HepG2 (cell line): ENCODE measurements around the gene PATZ1. TPM values are rescaled to one million over a fixed set of nuclear protein-coding genes. Genes with fewer than 3 reads are reported as not detected.

Source experiments
- ATAC-seq: fragments of 200-7000 bp; cut with Tn5 transposase; 3 replicates; pipeline ENCODE4 v1.9.1; 2020; ENCODE audit warnings: mild to moderate bottlenecking, moderate library complexity
- BruUV-seq: library from RNA; stranded (reverse); fragments of 400-500 nt; replicated peaks from 2 replicates; lab custom pipeline; 2021; lab: Mats Ljungman, UMichigan
- CTCF ChIA-PET: fragments of 300-600 bp; formaldehyde crosslinking; extraction: SDS; loops from one replicate; lab custom pipeline; 2021; ENCODE audit warnings: low total read pairs, inconsistent platforms, low intra/inter-chr PET ratio; lab: Yijun Ruan, JAX
- POLR2A ChIA-PET: fragments of 350-600 bp; sonication (Branson Sonifier 250); formaldehyde crosslinking; loops from one replicate; lab custom pipeline; 2020; ENCODE audit warnings: antibody characterized with exemption, inconsistent platforms; lab: Yijun Ruan, JAX
- DNase-seq: peaks from one replicate; pipeline ENCODE4 v3.0.0-alpha.2; 2015; ENCODE audit warnings: low spot score
- FAIRE-seq: peaks from 3 replicates; lab custom pipeline; 2011; peaks lifted over from hg19 to GRCh38; lab: Jason Lieb, UNC
- H2AFZ ChIP-seq: one replicate; pipeline ENCODE4 v1.6.1; 2011; ENCODE audit warnings: low read length, inconsistent platforms
- H3K27ac ChIP-seq: fragments of 300-600 bp; 3 replicates; pipeline ENCODE4 v1.8.0; 2011; ENCODE audit warnings: mixed run types, mild to moderate bottlenecking, mixed read lengths, low read length, inconsistent platforms; ENCODE audit not compliant: insufficient read depth; ENCODE audit errors: extremely low read length
- H3K27me3 ChIP-seq, 2 experiments: fragments of 200-600 bp in 1 of 2; 2 replicates in 1 of 2; 3 replicates in 1 of 2; pipeline versions ENCODE4 v1.6.0 to v1.8.0; 2011; ENCODE audit warnings: low read length in 2 of 2, mild to moderate bottlenecking in 2 of 2, moderate library complexity in 2 of 2, inconsistent platforms in 1 of 2; ENCODE audit not compliant: insufficient read depth in 2 of 2, control insufficient read depth in 1 of 2
- H3K36me3 ChIP-seq, 2 experiments: fragments of 200-600 bp in 1 of 2; replicated peaks in 1 of 2; 2 replicates in 1 of 2; 3 replicates in 1 of 2; pipeline versions ENCODE4 v1.5.1 to v1.8.0; 2011; ENCODE audit warnings: low read length in 2 of 2, inconsistent platforms in 1 of 2; ENCODE audit not compliant: insufficient read depth in 2 of 2, control insufficient read depth in 1 of 2
- H3K4me1 ChIP-seq: 2 replicates; pipeline ENCODE4 v1.5.1; 2012; ENCODE audit warnings: low read length, inconsistent platforms; ENCODE audit not compliant: insufficient read depth
- H3K4me2 ChIP-seq: 2 replicates; pipeline ENCODE4 v1.6.0; 2011; ENCODE audit warnings: low read depth, low read length, inconsistent platforms
- H3K4me3 ChIP-seq, 3 experiments: fragments of 200-600 bp in 1 of 3; sonication (generic), shearing (Covaris generic) in 1 of 3; replicated peaks in 1 of 3; 2 replicates each; pipeline ENCODE4 v1.5.1; 2011 to 2016; ENCODE audit warnings: low read length in 3 of 3, inconsistent platforms in 2 of 3, low read depth in 2 of 3, mild to moderate bottlenecking in 2 of 3, control low read depth in 1 of 3, mixed read lengths in 1 of 3; ENCODE audit not compliant: insufficient read depth in 1 of 3
- H3K79me2 ChIP-seq: one replicate; pipeline ENCODE4 v1.6.1; 2011; ENCODE audit warnings: low read length, inconsistent platforms; ENCODE audit not compliant: insufficient read depth
- H3K9ac ChIP-seq: 2 replicates; pipeline ENCODE4 v1.6.0; 2011; ENCODE audit warnings: mild to moderate bottlenecking, low read depth, low read length, inconsistent platforms; ENCODE audit not compliant: insufficient read depth
- H3K9me3 ChIP-seq: 2 replicates; pipeline ENCODE4 v1.5.1; 2012; ENCODE audit warnings: mild to moderate bottlenecking, low read length
- H4K20me1 ChIP-seq: 2 replicates; pipeline ENCODE4 v1.6.0; 2011; ENCODE audit warnings: inconsistent platforms, mild to moderate bottlenecking, low read length, moderate library complexity; ENCODE audit not compliant: insufficient read depth
- CERS6 ChIP-seq: sonication (generic); formaldehyde crosslinking; IDR thresholded peaks from 2 replicates; pipeline ENCODE4 v1.5.0; 2020; ENCODE audit warnings: missing genetic modification reagents
- IKZF1 ChIP-seq: fragments of 450-650 bp; IDR thresholded peaks from 2 replicates; pipeline ENCODE4 v1.7.1; 2016
- JUNB ChIP-seq: sonication (generic); formaldehyde crosslinking; IDR thresholded peaks from 2 replicates; pipeline ENCODE4 v1.8.0; 2022; ENCODE audit warnings: missing genetic modification reagents, mild to moderate bottlenecking, borderline replicate concordance
- PRDM15 ChIP-seq: sonication (generic); formaldehyde crosslinking; IDR thresholded peaks from 2 replicates; pipeline ENCODE4 v1.4.0; 2020; ENCODE audit warnings: missing genetic modification reagents
- SALL2 ChIP-seq: sonication (generic); formaldehyde crosslinking; IDR thresholded peaks from 2 replicates; pipeline ENCODE4 v1.8.1; 2023; ENCODE audit warnings: mild to moderate bottlenecking, missing genetic modification reagents, inconsistent platforms
- SNAPC5 ChIP-seq: sonication (generic); formaldehyde crosslinking; IDR thresholded peaks from 2 replicates; pipeline ENCODE4 v1.8.1; 2023; ENCODE audit warnings: mild to moderate bottlenecking, missing genetic modification reagents, borderline replicate concordance
- SP5 ChIP-seq: IDR thresholded peaks from 2 replicates; pipeline ENCODE4 v1.6.1; 2016; ENCODE audit warnings: low read depth, borderline replicate concordance
- TCF7L2 ChIP-seq: IDR thresholded peaks from 2 replicates; pipeline ENCODE4 v1.6.1; 2011; ENCODE audit warnings: mild to moderate bottlenecking, low read depth, low read length, moderate library complexity
- ZFY ChIP-seq: sonication (generic); formaldehyde crosslinking; IDR thresholded peaks from 2 replicates; pipeline ENCODE4 v1.4.0; 2020; ENCODE audit warnings: missing genetic modification reagents
- ZNF230 ChIP-seq: sonication (generic); formaldehyde crosslinking; IDR thresholded peaks from 2 replicates; pipeline ENCODE4 v1.4.0; 2020; ENCODE audit warnings: mild to moderate bottlenecking, missing genetic modification reagents
- ZNF282 ChIP-seq: fragments of 450-650 bp; IDR thresholded peaks from 2 replicates; pipeline ENCODE4 v1.6.1; 2018; ENCODE audit not compliant: partially characterized antibody
- ZNF383 ChIP-seq: sonication (generic); formaldehyde crosslinking; IDR thresholded peaks from 2 replicates; pipeline ENCODE4 v1.4.0; 2020; ENCODE audit warnings: missing genetic modification reagents, mild to moderate bottlenecking, borderline replicate concordance
- WGBS: methylation state at CpG from one replicate; pipeline ENCODE4 v1.1.6; 2017; ENCODE audit warnings: low lambda C conversion rate; 5-methylcytosine and 5-hydroxymethylcytosine counted together
- in situ Hi-C: cut with HindIII; loops from 2 replicates; pipeline ENCODE4 v1.10.0; 2017; ENCODE audit warnings: low pct_unique_long_range_greater_than_20kb; ENCODE audit not compliant: extremely low pct_ligation_motif_present
- intact Hi-C: fragments of 100-400 bp; cut with micrococcal nuclease; formaldehyde crosslinking; loops from one replicate; pipeline ENCODE4 v1.10.0; 2022; ENCODE audit not compliant: unreplicated experiment
- polyA plus RNA-seq, 8 experiments: library from polyadenylated mRNA; depleted of rRNA in 3 of 8; stranded (reverse) in 7 of 8; unstranded in 1 of 8; fragments of >200 nt; fragmentation: Illumina TruSeq in 4 of 8; extraction: Trizol in 4 of 8; gene quantifications; 2 replicates each; pipeline versions ENCODE4 v1.2.1 to v1.2.3, GENCODE V29; 2011 to 2016; ENCODE audit warnings: low read depth in 4 of 8, missing spikeins in 1 of 8, mixed read lengths in 1 of 8; ENCODE audit not compliant: insufficient read depth in 1 of 8
- total RNA-seq, 5 experiments: library from RNA; depleted of rRNA; stranded (reverse); fragments of >200 nt; fragmentation: Illumina TruSeq; extraction: Trizol; gene quantifications; 2 replicates each; pipeline ENCODE4 v1.2.3, GENCODE V29; 2016; ENCODE audit warnings: low read depth in 1 of 5
- TF ChIP-seq, protein P1 (sequence below): sonication (generic); formaldehyde crosslinking; IDR thresholded peaks from 2 replicates; pipeline ENCODE4 v1.5.0; 2020; ENCODE audit warnings: missing genetic modification reagents

Gene PATZ1
- total and polyA plus RNA-seq, 2 of the 13 experiments (the other 11 are each of a cell fraction or from before 2014, with no cell fraction given), result 24.9 to 30.5 TPM

DNA sequence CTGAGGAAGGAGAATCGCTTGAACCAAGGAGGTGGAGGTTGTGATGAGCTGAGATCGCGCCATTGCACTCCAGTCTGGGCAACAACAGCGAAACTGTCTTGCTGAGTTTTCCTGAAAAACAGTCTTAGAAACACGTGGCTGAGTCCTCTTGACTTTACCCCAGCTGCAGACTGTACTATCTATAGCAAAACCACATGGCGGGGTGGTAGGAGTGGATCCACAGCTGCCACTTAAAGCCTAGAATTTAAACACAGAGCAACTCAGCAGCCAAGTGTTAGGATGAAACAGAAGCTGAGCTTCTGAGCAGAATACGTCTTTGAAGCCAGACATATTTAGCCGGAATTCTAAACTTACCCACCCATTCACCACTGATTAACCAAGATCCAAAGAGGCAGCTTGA lies 14.1 kb downstream of the PATZ1 start:
- TF ChIP-seq CERS6 (CRISPR knock-in tag) (no peak), ZNF383 (CRISPR knock-in tag) (no peak), TCF7L2 (no peak), JUNB (CRISPR knock-in tag) (no peak), ZNF230 (CRISPR knock-in tag) (no peak), PRDM15 (CRISPR knock-in tag) (no peak), ZFY (CRISPR knock-in tag) (no peak), ZNF282 (no peak), IKZF1 (no peak), SALL2 (CRISPR knock-in tag) (no peak), SNAPC5 (CRISPR knock-in tag) (no peak), SP5 (CRISPR knock-in tag) (no peak)
- TF ChIP-seq, protein P1, sequence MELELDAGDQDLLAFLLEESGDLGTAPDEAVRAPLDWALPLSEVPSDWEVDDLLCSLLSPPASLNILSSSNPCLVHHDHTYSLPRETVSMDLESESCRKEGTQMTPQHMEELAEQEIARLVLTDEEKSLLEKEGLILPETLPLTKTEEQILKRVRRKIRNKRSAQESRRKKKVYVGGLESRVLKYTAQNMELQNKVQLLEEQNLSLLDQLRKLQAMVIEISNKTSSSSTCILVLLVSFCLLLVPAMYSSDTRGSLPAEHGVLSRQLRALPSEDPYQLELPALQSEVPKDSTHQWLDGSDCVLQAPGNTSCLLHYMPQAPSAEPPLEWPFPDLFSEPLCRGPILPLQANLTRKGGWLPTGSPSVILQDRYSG (CRISPR knock-in tag), result no peak
- Histone ChIP-seq H3K79me2 (peaks cover 22% of the 10 kb centered on the region), H3K4me2 (no peak overlapping the region), H4K20me1 (peaks cover 31% of the 10 kb centered on the region), H2AFZ (no peak overlapping the region), H3K9me3 (no peaks in the 10 kb centered on the region), H3K27me3 (no peaks in the 10 kb centered on the region), H3K4me3 (no peak overlapping the region), H3K36me3 (peaks cover 55 to 89% of the 10 kb centered on the region in 2 experiments), H3K27ac (no peak overlapping the region), H3K9ac (no peak overlapping the region), H3K4me1 (peaks cover 6% of the 10 kb centered on the region)
- WGBS, result 95% methylated on average over 8 of the region's 8 CpGs
- no TSS peak for BruUV-seq
- no peak for ATAC-seq
- intact Hi-C loops (no loop called here), in situ Hi-C loops (no loop called here)
- CTCF ChIA-PET, result no interaction called here
- POLR2A ChIA-PET, result no interaction called here
- no peak for FAIRE-seq
- DNase-seq, result no peak
